ENCODE results near the gene ARIH2. TPM values are rescaled to one million over a fixed set of nuclear protein-coding genes. Genes with fewer than 3 reads are reported as not detected.

Gene ARIH2
- total and polyA plus RNA-seq, 9 of the 15 experiments (the other 6 are each of a cell fraction or from before 2014, with no cell fraction given), result 27.0 to 120 (median 108) TPM

DNA sequence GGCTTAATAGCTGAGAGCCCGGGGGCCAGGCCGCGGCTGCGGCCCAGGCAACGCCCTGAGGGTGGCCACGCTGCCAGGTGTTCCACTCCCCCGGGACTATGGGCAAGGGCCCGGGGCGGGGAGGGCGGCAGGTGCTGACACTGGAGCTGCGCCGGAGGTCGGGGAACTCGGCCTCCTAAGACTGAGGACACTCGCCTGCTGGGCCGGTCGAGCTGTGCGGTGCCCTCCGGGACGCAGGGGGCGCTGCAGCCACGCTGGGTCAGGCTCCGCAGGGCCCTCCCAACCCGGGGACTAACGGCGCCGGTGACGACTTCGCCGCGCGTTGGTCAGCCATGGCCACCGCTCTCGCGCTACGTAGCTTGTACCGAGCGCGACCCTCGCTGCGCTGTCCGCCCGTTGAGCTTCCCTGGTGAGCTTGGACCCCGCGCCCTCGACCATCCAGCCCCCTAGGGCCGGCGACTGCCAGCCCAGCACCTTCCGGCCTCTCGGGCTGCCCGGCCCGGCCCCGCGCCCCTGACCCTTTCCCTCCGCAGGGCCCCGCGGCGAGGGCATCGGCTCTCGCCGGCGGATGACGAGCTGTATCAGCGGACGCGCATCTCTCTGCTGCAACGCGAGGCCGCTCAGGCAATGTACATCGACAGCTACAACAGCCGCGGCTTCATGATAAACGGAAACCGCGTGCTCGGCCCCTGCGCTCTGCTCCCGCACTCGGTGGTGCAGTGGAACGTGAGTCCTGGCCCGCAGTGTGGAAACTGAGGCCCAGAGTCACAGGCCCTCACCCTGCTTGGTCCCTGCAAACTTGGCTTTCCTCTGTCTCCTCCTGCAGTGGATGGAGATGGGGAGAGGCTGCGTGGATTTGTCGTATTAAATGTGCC is 103.4 kb downstream of the ARIH2 start, which contains the start of gene NDUFAF3 (continued):
- TF ChIP-seq, protein P1, sequence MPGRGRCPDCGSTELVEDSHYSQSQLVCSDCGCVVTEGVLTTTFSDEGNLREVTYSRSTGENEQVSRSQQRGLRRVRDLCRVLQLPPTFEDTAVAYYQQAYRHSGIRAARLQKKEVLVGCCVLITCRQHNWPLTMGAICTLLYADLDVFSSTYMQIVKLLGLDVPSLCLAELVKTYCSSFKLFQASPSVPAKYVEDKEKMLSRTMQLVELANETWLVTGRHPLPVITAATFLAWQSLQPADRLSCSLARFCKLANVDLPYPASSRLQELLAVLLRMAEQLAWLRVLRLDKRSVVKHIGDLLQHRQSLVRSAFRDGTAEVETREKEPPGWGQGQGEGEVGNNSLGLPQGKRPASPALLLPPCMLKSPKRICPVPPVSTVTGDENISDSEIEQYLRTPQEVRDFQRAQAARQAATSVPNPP (IDR thresholded peaks at IDR 0.05; ENCODE audit: borderline replicate concordance, insufficient read depth, insufficient read length), result no peak
- TF ChIP-seq FUS (optimal IDR thresholded peaks at IDR 0.05; ENCODE audit: low read depth, low read length) (no peak), PHB2 (IDR thresholded peaks at IDR 0.05; ENCODE audit: low read depth) (no peak), FOXK2 (conservative IDR thresholded peaks at IDR 0.05 in 1 of 2, IDR thresholded peaks at IDR 0.05 in 1 of 2; ENCODE audit: low read depth in 2 of 2) (no peak; a peak in 1 of 4 replicates), GABPB1 (CRISPR knock-in tag; IDR thresholded peaks at IDR 0.05) (peak; percentile 55; the same call in 1 of the 2 replicates), ZNF444 (CRISPR knock-in tag; IDR thresholded peaks at IDR 0.05) (no peak), HMG20A (CRISPR knock-in tag; conservative IDR thresholded peaks at IDR 0.05) (no peak), ASH1L (IDR thresholded peaks at IDR 0.05; ENCODE audit: borderline replicate concordance, low read depth, partially characterized antibody) (no peak), HEY1 (CRISPR knock-in tag; IDR thresholded peaks at IDR 0.05; ENCODE audit: borderline replicate concordance) (no peak), FOXA3 (CRISPR knock-in tag; conservative IDR thresholded peaks at IDR 0.05 in 1 of 2, IDR thresholded peaks at IDR 0.05 in 1 of 2) (no peak), NCOA1 (IDR thresholded peaks at IDR 0.05; ENCODE audit: low read depth) (no peak; the same call in 1 of the 2 replicates), ZBTB11 (CRISPR knock-in tag; IDR thresholded peaks at IDR 0.05) (peak in 2 of 3 experiments; percentile 41 to 63; a peak in 2 of 6 replicates), ARID1B (IDR thresholded peaks at IDR 0.05) (no peak), HOMEZ (CRISPR knock-in tag; IDR thresholded peaks at IDR 0.05) (no peak), HNRNPL (IDR thresholded peaks at IDR 0.05; ENCODE audit: low read depth, low read length) (peak; percentile 95), ZNF398 (CRISPR knock-in tag; IDR thresholded peaks at IDR 0.05) (no peak)
